GM12875 (cell line): Measurements from ENCODE around the gene FBH1.
"Not testable (repeated sequence)": the region's sequence is repeated elsewhere in the genome, so short reads cannot be mapped to it uniquely, and the experiment has no call there.

Source experiments
- H3K4me3 ChIP-seq: one replicate; pipeline ENCODE4 v1.5.1; 2011; ENCODE audit warnings: low read depth, low read length, control low read depth
- TF ChIP-seq, protein P1 (sequence below): IDR thresholded peaks from 2 replicates; pipeline ENCODE4 v1.5.1; 2011; ENCODE audit warnings: low read depth, mild to moderate bottlenecking, control low read depth, inconsistent platforms, low read length, moderate library complexity, borderline replicate concordance; ENCODE audit not compliant: insufficient read depth

The FBH1 gene

DNA sequence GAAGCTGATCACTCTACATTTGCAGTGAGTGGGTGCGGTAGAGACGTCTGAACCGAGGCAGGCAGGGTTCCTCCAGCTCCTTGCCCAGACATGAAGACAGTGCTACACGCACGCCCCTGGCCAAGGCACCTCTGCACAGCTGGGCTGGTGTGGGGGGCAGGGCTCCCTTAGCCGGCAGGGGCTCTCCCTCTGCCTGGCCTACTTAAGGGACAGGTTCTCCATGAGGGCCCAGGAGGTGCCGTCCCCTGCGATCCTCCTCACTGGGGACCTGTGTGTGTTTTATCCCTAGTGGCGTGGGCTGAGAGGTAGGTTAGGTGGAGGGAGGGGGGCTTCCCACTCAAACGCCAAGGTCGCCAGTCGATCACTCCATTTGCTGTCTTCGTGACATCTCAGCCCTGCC is 52.0 kb downstream of the FBH1 start:
- TF ChIP-seq, protein P1, sequence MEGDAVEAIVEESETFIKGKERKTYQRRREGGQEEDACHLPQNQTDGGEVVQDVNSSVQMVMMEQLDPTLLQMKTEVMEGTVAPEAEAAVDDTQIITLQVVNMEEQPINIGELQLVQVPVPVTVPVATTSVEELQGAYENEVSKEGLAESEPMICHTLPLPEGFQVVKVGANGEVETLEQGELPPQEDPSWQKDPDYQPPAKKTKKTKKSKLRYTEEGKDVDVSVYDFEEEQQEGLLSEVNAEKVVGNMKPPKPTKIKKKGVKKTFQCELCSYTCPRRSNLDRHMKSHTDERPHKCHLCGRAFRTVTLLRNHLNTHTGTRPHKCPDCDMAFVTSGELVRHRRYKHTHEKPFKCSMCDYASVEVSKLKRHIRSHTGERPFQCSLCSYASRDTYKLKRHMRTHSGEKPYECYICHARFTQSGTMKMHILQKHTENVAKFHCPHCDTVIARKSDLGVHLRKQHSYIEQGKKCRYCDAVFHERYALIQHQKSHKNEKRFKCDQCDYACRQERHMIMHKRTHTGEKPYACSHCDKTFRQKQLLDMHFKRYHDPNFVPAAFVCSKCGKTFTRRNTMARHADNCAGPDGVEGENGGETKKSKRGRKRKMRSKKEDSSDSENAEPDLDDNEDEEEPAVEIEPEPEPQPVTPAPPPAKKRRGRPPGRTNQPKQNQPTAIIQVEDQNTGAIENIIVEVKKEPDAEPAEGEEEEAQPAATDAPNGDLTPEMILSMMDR, result no peak
- H3K4me3 ChIP-seq, result no peak overlapping the region

- TF ChIP-seq, protein P1, result no peak
- H3K4me3 ChIP-seq, result no peak overlapping the region
Observed at GRCh38 chr10:5942474-5942873, 52.4 kb downstream of the FBH1 start.

- H3K4me3 ChIP-seq, result no peak overlapping the region
- TF ChIP-seq, protein P1, result no peak
Observed at GRCh38 chr10:5943536-5943935, 53.5 kb downstream of the FBH1 start.

GRCh38 chr10:5944389-5945189 is 54.5 kb downstream of the FBH1 start:
- TF ChIP-seq, protein P1, result no peak
- H3K4me3 ChIP-seq, result no peak overlapping the region

DNA sequence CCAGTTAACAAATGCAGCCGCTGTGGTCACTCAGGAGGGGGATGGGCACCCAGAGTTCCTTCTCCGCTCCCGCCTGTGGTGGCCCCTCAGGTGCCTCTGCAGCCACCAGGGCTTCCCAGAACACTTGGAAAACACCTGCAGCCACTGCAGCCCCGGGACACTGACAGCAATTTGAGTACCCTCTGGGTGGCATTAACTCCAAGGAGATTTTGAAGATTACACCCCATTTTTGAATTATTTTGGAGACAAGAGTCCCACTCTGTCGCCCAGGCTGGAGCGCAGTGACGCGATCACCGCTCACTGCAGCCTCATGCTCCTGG is 55.1 kb downstream of the FBH1 start:
- TF ChIP-seq, protein P1, result no peak
- no peak overlapping the region for H3K4me3 ChIP-seq

DNA sequence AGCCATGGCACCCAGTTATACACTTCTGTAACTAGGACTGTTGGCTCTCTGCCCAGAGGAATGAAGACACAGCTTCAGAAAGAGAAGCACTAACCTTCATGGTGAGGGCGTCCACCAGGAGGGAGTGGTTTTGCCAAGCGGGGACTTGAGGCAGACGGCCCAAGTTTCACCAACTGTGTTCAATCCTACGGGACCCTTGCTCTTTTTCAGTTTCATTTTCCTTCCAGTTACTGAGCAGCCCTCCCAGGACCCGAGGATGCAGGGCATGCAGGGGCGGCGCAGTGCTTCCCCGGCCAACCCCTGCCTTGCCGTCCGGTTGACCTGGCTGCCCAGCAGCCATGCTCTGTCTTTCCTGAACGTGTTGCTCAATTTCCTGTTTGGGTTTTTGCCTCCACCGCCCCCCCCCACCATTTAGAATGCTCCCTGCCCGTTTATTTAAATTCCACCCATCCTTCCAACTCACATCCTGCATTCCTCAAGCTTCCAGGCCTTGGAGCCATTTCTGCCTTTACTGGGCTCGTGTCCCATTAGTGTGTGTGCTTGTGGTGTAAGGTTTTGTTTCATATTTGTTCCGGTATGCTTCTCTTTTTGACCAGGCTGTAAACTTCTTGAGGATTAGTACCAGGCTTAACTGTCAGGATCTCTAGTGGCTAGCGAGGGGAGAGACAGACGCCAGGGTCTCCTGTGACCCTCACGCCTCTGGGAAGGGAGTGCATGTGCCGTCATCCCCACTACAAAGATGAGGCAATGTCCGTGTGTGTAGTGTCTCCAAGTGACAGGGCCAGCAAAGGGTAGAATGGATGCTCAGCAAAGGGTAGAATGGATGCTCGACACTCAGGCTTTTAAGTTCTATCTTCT is 55.7 kb downstream of the FBH1 start:
- TF ChIP-seq, protein P1, result no peak
- H3K4me3 ChIP-seq, result no peak overlapping the region

DNA sequence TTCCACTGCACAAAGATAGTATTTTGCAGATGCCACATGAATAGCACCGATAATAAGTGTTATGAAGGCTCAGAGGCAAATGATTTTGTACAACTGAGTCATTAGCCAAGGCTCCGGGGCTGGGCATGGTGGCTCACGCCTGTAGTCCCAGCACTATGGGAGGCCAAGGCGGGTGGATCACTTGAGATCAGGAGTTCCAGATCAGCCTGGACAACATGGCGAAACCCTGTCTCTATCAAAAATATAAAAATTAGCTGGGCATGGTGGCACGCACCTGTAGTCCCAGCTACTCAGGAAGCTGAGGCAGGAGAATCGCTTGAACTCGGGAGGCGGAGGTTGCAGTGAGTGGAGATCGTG is 56.4 kb downstream of the FBH1 start:
- not testable (repeated sequence) for H3K4me3 ChIP-seq
